Endothelial cell of umbilical vein (primary cell): ENCODE results near the gene EXOC6B.

Source experiments
- CTCF ChIP-seq, 2 donors: IDR thresholded peaks; 1 replicate in 1 of 2; 2 replicates in 1 of 2; pipeline ENCODE4 v1.5.1; 2011; ENCODE audit warnings: low read length in 2 of 2, mild to moderate bottlenecking in 2 of 2, moderate library complexity in 2 of 2, control low read depth in 1 of 2, inconsistent platforms in 1 of 2, low read depth in 1 of 2; ENCODE audit not compliant: insufficient read depth in 1 of 2; ENCODE audit errors: extremely low read depth in 1 of 2
- EZH2 ChIP-seq: IDR thresholded peaks from 2 replicates; pipeline ENCODE4 v1.6.1; 2012; ENCODE audit warnings: borderline replicate concordance, low read depth, mild to moderate bottlenecking, moderate library complexity, low read length, inconsistent platforms; ENCODE audit not compliant: severe bottlenecking
- FOS ChIP-seq: IDR thresholded peaks from 2 replicates; pipeline ENCODE4 v1.6.1; 2011; ENCODE audit warnings: mild to moderate bottlenecking, low read length, moderate library complexity, borderline replicate concordance; ENCODE audit not compliant: insufficient read depth
- GATA2 ChIP-seq: IDR thresholded peaks from 2 replicates; pipeline ENCODE4 v1.7.0; 2011; ENCODE audit warnings: low read depth, mild to moderate bottlenecking, moderate library complexity, mixed read lengths, low read length; ENCODE audit not compliant: insufficient read length, insufficient read depth
- JUN ChIP-seq: IDR thresholded peaks from 2 replicates; pipeline ENCODE4 v1.6.1; 2011; ENCODE audit warnings: borderline replicate concordance, low read depth; ENCODE audit not compliant: insufficient read length, insufficient read depth
- MAX ChIP-seq: IDR thresholded peaks from 2 replicates; pipeline ENCODE4 v1.6.1; 2011; ENCODE audit not compliant: insufficient read depth, insufficient read length
- MYC ChIP-seq: IDR thresholded peaks from one replicate; pipeline ENCODE4 v1.6.1; 2011; ENCODE audit warnings: mild to moderate bottlenecking, low read depth, low read length
- POLR2A ChIP-seq: IDR thresholded peaks from 2 replicates; pipeline ENCODE4 v1.6.1; 2012; ENCODE audit warnings: low read depth, mild to moderate bottlenecking, control low read depth, low read length
- POLR2AphosphoS5 ChIP-seq: IDR thresholded peaks from 2 replicates; pipeline ENCODE4 v1.6.1; 2012; ENCODE audit warnings: low read depth, mild to moderate bottlenecking, control low read depth, low read length, moderate library complexity; ENCODE audit not compliant: insufficient read depth

GRCh38 chr2:72205504-72205881 lies 620.3 kb downstream of the EXOC6B start:
- no peak for TF ChIP-seq POLR2A
- TF ChIP-seq CTCF (IDR thresholded peaks at IDR 0.05; ENCODE audit: extremely low read depth in 1 of 2, insufficient read depth in 1 of 2, low read depth in 1 of 2, low read length in 2 of 2): no peak
- no peak for TF ChIP-seq EZH2
- no peak for TF ChIP-seq MAX
- TF ChIP-seq POLR2AphosphoS5: no peak
- TF ChIP-seq JUN: no peak
- TF ChIP-seq MYC: no peak
- no peak for TF ChIP-seq GATA2
- TF ChIP-seq FOS: no peak
